Kidney epithelial cell (primary cell): ENCODE results near the gene AS3MT. TPM values are rescaled to one million over a fixed set of nuclear protein-coding genes. Genes with fewer than 3 reads are reported as not detected.

Experiments used
- DNase-seq: peaks from one replicate; pipeline ENCODE4 v3.0.0-alpha.2; 2010; ENCODE audit warnings: low read depth
- H3K27me3 ChIP-seq: 2 replicates; pipeline ENCODE4 v1.6.0; 2011; ENCODE audit warnings: low read length; ENCODE audit not compliant: control insufficient read depth, insufficient read depth
- H3K36me3 ChIP-seq: 2 replicates; pipeline ENCODE4 v1.5.1; 2011; ENCODE audit warnings: low read length; ENCODE audit not compliant: control insufficient read depth, insufficient read depth
- H3K4me3 ChIP-seq: 2 replicates; pipeline ENCODE4 v1.5.1; 2011; ENCODE audit warnings: low read depth, mild to moderate bottlenecking, control low read depth, low read length
- CTCF ChIP-seq: IDR thresholded peaks from 2 replicates; pipeline ENCODE4 v1.5.1; 2011; ENCODE audit warnings: mild to moderate bottlenecking, moderate library complexity, low read length, control low read depth, inconsistent platforms; ENCODE audit not compliant: insufficient read depth, poor library complexity, severe bottlenecking
- total RNA-seq: library from RNA; depleted of rRNA; stranded (reverse); fragments of >200 nt; gene quantifications from 2 replicates; pipeline ENCODE4 v1.2.3, GENCODE V29; 2015

Gene AS3MT
- total RNA-seq, 1 donor from 2014 or later, result 5.7 TPM

- no peak for DNase-seq
- no peak for TF ChIP-seq CTCF
- H3K27me3 ChIP-seq, result peaks cover 10% of the 10 kb centered on the region
- H3K4me3 ChIP-seq, result no peak overlapping the region
- H3K36me3 ChIP-seq, result no peaks in the 10 kb centered on the region
Measured at GRCh38 chr10:102831322-102832071, 37.8 kb upstream of the AS3MT start.

- DNase-seq, result no peak
- Histone ChIP-seq H3K27me3 (peaks cover 10% of the 10 kb centered on the region), H3K4me3 (no peak overlapping the region), H3K36me3 (no peaks in the 10 kb centered on the region)
- TF ChIP-seq CTCF, result no peak
Measured at GRCh38 chr10:102832248-102832647, 37.0 kb upstream of the AS3MT start.

- no peak for DNase-seq
- TF ChIP-seq CTCF, result no peak
- peaks cover 10% of the 10 kb centered on the region for H3K27me3 ChIP-seq
Measured at GRCh38 chr10:102832987-102833386, 36.3 kb upstream of the AS3MT start.

GRCh38 chr10:102834143-102834542 lies 35.1 kb upstream of the AS3MT start:
- Histone ChIP-seq H3K36me3 (no peaks in the 10 kb centered on the region), H3K27me3 (peaks cover 10% of the 10 kb centered on the region), H3K4me3 (no peak overlapping the region)
- no peak for TF ChIP-seq CTCF
- DNase-seq, result no peak

More at GRCh38 chr10:102832987-102833386, 36.3 kb upstream of the AS3MT start:
- no peaks in the 10 kb centered on the region for H3K36me3 ChIP-seq
- no peak overlapping the region for H3K4me3 ChIP-seq

- TF ChIP-seq CTCF, result peak; percentile 81
- Histone ChIP-seq H3K36me3 (no peaks in the 10 kb centered on the region), H3K4me3 (no peak overlapping the region), H3K27me3 (peaks cover 10% of the 10 kb centered on the region)
- no peak for DNase-seq
Measured at GRCh38 chr10:102835007-102835482, 34.2 kb upstream of the AS3MT start.
